Endothelial cell of hepatic sinusoid (primary cell): ENCODE measurements around the gene HOXD1.

Experiments used
- in situ Hi-C: cut with HindIII; loops from 2 replicates; pipeline ENCODE4 v1.10.0; 2017; ENCODE audit warnings: low sequenced_read_pairs

The HOXD1 gene

GRCh38 chr2:176151442-176152287 is 36.8 kb upstream of the HOXD1 start, which contains the start of gene HOXD4:
HOXD4 (plus strand) TSS chr2:176151550; CDS start chr2:176151634, 84 bp downstream.
- in situ Hi-C loops = no loop called here

GRCh38 chr2:176152350-176153181 is 35.9 kb upstream of the HOXD1 start:
- in situ Hi-C loops = no loop called here

GRCh38 chr2:176154576-176155252 is 33.8 kb upstream of the HOXD1 start:
- in situ Hi-C loops = no loop called here

GRCh38 chr2:176155356-176156044 is 33.0 kb upstream of the HOXD1 start:
- in situ Hi-C loops = no loop called here

- in situ Hi-C loops = no loop called here
These were observed 32.1 kb upstream of the HOXD1 start for GRCh38 chr2:176156301-176156806.

GRCh38 chr2:176156807-176157498 is 31.5 kb upstream of the HOXD1 start, which contains the start of gene HOXD3:
HOXD3 (plus strand) TSS chr2:176157307; CDS start chr2:176169115, 11,808 bp downstream.
- in situ Hi-C loops = no loop called here

- in situ Hi-C loops = no loop called here
These were observed 30.8 kb upstream of the HOXD1 start for GRCh38 chr2:176157499-176158185.

GRCh38 chr2:176158186-176158591 is 30.3 kb upstream of the HOXD1 start:
- in situ Hi-C loops = no loop called here

- in situ Hi-C loops = no loop called here
These were observed 29.4 kb upstream of the HOXD1 start for GRCh38 chr2:176158855-176159662.

GRCh38 chr2:176159663-176160250 is 28.7 kb upstream of the HOXD1 start:
- in situ Hi-C loops = no loop called here

GRCh38 chr2:176160251-176160985 is 28.1 kb upstream of the HOXD1 start:
- in situ Hi-C loops = no loop called here

GRCh38 chr2:176160986-176161824 is 27.3 kb upstream of the HOXD1 start:
- in situ Hi-C loops = no loop called here

- in situ Hi-C loops = no loop called here
These were observed 26.4 kb upstream of the HOXD1 start for GRCh38 chr2:176161825-176162626.

GRCh38 chr2:176162911-176163671 is 25.4 kb upstream of the HOXD1 start:
- in situ Hi-C loops = no loop called here

GRCh38 chr2:176163672-176164056 is 24.8 kb upstream of the HOXD1 start:
- in situ Hi-C loops = no loop called here
